Colon (tissue), 2 donors: ENCODE data around the gene MAGIX.
"Not testable (repeated sequence)": the region's sequence is repeated elsewhere in the genome, so short reads cannot be mapped to it uniquely, and the experiment has no call there.

Source experiments
- FAIRE-seq: peaks from 2 replicates; lab custom pipeline; 2012; peaks lifted over from hg19 to GRCh38; lab: Jason Lieb, UNC
- donor health status: control.
- donor health status: control.

Gene MAGIX

GRCh38 chrX:49162620-49163019 lies at the start of gene MAGIX:
TSS of gene MAGIX (plus strand) at chrX:49162758. CDS start at chrX:49162890, 132 bp downstream.
- no peak for FAIRE-seq

- no peak for FAIRE-seq
Measured at GRCh38 chrX:49116076-49116475, 46.5 kb upstream of the MAGIX start.

DNA sequence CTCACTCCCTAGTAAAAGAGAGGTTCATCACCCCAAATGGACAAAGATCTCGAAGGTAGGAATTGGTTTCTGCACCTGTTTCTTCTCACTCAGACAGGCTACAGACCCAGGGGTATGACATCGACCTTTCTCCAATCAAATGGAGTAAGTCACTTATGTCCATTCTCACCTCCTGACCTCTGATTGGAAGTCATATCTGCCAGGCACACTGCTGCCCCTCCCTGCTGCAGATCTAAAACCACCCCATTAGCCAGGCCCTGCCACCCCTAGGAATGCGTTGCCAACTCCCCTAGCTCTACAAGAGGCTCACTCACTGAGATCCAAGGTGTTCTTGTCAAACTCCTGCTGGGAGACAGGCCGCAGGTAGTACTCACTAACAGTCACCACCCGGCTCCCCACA lies 45.8 kb upstream of the MAGIX start:
- FAIRE-seq: no peak

DNA sequence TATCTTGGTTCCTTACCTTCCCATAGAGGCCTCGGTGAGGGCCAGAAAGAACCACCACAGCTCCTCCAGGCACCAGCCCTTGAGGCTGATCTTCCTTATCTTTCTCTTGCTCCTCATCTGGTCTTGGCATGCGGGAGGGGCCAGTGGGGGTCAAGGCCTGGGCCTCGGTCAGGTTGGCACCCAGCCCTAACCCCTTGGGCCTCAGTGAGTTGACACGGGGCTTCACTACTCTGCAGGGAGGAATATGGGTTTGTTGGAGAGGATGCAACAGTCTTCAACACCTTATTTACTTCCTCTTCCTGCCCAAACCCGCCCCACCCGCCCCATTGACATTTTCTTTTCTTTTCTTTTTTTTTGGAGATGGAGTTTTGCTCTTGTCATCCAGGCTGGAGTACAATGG lies 45.0 kb upstream of the MAGIX start:
- no peak for FAIRE-seq

- FAIRE-seq: no peak
Measured at GRCh38 chrX:49120091-49120490, 42.5 kb upstream of the MAGIX start.

GRCh38 chrX:49122499-49122898 lies 40.1 kb upstream of the MAGIX start:
- no peak for FAIRE-seq

DNA sequence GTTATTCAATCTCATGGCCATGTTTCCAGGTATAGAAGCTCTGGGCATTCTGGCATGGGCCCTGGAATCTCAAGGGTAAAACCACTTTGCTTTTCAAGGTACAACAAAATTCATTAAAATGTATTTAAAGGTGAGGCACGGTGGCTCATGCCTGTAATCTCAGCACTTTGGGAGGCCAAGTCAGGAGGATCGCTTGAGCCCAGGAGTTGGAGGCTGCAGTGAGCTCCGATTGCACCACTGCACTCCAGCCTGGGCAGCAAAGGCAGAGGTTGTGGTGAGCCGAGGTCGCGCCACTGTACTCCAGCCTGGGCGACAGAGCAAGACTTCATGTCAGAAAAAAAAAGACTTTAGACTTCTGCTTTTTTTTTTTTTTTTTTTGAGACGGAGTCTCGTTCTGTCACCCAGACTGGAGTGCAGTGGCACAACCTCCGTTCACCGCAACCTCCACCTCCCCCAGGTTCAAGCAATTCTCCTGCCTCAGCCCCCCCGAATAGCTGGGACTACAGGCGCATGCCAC lies 34.8 kb upstream of the MAGIX start:
- peak; percentile 33 for FAIRE-seq

GRCh38 chrX:49129427-49129826 lies 33.1 kb upstream of the MAGIX start:
- no peak for FAIRE-seq

DNA sequence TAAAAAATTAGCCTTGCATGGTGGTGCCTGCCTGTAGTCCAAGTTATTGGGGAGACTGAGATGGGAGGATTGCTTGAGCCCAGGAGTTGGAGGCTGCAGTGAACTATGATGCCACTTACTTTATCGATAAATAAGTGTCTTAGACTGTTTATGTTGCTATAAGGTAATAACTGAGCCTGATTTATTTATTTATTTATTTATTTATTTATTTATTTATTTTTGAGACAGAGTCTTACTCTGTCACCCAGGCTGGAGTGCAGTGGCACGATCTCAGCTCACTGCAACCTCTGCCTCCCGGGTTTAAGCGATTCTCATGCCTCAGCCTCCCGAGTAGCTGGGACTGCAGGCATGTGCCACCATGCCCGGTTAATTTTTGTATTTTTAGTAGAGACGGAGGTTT lies 30.3 kb upstream of the MAGIX start:
- not testable (repeated sequence) for FAIRE-seq

GRCh38 chrX:49133759-49134158 lies 28.8 kb upstream of the MAGIX start:
- no peak for FAIRE-seq

DNA sequence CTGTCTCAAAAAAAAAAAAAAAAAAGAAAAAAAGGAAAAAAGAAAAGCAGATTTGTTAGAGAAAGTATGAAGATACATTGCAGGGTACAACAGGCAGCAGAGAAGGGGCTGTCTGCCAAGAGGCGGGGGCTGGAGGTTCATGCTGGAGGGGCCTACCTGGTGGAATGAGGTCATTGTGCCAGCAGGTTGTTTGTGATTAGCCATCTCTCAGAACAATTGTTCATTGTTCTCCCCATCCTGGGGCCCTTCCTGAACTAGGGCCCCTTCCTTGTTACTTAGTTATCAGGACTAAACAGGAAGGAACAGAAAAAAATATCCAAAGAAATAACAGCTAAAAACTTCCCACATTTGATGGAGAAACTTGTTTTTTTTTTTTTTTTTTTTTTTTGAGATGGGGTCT lies 25.1 kb upstream of the MAGIX start:
- no peak for FAIRE-seq

DNA sequence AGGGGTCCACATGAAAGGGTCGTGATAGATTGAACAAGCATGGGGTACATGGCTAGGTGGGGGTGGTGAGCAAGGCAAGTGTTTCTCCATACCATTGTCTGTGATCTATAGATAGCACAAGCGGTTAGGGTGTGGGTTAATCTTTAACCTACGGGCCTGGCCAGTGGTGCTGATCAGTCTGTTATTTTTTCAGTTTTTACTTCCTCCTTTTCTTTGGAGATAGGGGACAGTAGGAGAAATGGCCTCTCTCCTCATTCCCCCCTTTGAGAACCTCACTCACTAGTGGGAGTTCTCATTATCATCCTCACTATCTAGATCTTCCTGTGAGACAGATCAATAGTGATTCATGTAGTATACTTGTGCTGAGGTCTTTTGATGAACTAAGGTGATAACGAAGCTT lies 22.8 kb upstream of the MAGIX start:
- peak; percentile 5 for FAIRE-seq

- not testable (repeated sequence) for FAIRE-seq
Measured at GRCh38 chrX:49142264-49142663, 20.3 kb upstream of the MAGIX start.

DNA sequence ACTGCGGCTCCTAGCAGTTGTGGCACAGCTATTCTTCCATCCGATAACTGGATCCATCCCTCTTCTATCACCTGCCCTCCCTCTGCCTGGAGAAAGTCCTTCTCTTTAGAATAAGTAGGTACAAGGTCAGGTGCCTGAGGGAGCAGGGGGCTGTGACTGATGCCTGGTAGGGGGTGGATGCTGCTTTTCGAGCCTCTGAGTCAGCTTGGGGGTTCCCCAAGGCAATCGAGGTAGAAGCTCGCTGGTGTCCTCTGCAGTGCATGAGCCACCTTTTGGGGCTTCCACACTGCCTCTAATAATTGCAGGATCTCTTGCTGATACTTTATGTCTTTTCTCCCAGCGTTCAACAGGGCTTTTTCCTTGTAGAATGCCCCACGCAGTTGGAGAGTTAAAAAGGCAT lies 19.4 kb upstream of the MAGIX start:
- not testable (repeated sequence) for FAIRE-seq

- no peak for FAIRE-seq
Measured at GRCh38 chrX:49147282-49147681, 15.3 kb upstream of the MAGIX start.

- no peak for FAIRE-seq
Measured at GRCh38 chrX:49147936-49148335, 14.6 kb upstream of the MAGIX start.

- not testable (repeated sequence) for FAIRE-seq
Measured at GRCh38 chrX:49148390-49149100, 14.0 kb upstream of the MAGIX start.

DNA sequence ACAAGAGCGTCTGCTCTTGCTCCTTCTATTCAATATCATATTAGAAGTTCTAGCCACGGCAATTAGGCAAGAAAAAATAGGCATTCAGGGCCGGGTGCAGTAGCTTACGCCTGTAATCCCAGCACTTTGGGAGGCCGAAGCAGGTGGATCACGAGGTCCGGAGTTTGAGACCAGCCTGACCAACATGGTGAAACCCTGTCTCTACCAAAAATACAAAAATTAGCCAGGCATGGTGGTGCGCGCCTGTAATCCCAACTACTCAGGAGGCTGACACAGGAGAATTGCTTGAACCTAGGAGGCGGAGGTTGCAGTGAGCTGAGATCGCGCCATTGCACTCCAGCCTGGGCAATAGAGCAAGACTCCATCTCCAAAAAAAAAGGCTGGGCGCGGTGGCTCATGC lies 13.3 kb upstream of the MAGIX start:
- FAIRE-seq: not testable (repeated sequence)

- FAIRE-seq: peak; percentile 85
Measured at GRCh38 chrX:49153467-49153866, 9.1 kb upstream of the MAGIX start.

- FAIRE-seq: peak; percentile 49
Measured at GRCh38 chrX:49155243-49155899, 7.2 kb upstream of the MAGIX start.

DNA sequence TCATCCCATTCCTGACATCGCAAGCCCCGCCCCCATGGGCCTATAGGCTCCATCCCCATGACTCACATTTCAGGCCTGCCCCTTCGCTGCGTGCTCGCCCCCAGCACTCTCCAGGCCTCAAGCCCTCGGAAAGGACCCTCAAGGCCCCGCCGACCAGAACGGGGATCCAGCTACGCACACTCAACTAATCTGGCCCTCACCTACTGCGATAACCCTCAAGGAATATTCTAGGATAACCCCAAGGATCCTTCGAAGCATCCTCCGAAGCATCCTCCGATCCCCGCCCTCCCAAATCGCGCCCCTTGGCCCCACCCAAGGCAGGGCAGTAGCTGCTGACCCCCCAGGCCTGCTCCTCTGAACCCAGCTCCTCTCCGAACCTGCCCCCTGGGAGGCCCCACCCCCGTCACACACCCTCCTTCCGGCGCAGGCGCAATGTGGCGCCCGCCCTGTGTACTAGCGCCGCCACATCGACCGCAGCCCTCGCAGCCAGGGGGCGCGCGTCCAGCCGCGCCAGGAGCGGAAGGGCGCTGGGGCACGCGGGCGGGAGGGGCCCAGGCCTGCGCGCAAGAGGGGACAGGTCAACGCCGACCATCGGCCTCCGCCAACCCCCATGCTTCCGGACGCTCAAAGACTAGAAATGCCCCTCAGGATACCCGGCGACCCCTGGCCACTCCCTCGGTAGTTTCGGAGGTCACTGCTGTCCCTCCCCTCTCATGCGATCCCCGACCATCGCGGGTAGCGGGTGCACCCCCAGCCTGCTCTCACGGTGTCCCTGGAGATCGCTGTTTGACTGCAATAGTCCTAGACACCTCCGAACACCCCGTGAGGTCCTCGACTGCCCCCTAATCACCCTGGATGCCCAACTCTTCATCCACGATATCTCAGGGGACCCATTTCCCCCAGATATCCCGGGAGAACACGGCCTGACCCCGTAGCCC lies 6.4 kb upstream of the MAGIX start:
- FAIRE-seq: no peak

DNA sequence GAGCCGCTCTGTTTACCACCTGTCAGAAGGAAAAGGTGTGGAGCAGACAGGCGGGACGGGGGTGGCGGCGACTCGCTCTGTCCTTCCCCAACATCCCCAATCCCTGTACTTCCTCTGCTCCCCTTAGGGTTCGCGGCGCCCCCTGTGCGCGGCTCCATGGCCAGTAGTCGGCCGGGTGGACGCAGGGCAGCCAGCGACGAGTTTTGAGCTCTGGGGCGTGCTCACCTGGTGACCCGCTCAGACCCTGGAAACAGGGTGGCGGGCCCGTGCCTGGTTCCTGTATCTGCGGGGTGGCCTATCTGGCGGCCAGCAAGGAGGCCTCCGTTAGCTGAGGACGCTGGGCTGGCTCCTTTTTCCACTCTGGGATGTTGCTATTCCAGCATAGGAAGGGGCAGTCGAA lies 5.4 kb upstream of the MAGIX start:
- FAIRE-seq: no peak

- no peak for FAIRE-seq
Measured at GRCh38 chrX:49160908-49161307, 1.6 kb upstream of the MAGIX start.
